ENCODE results near the gene GARNL3. TPM values are rescaled to one million over a fixed set of nuclear protein-coding genes. Genes with fewer than 3 reads are reported as not detected.

The GARNL3 gene
- total RNA-seq, 1 donor from 2014 or later, result 7.4 TPM

- ATAC-seq, result no peak
- DNase-seq (ENCODE audit: low spot score), result no peak
These were observed 4.9 kb downstream of the GARNL3 start for GRCh38 chr9:127269449-127269848.

- DNase-seq (ENCODE audit: low spot score) (no peak), ATAC-seq (no peak)
These were observed 8.8 kb downstream of the GARNL3 start for GRCh38 chr9:127273326-127273725.

GRCh38 chr9:127277099-127277498, 12.5 kb downstream of the GARNL3 start:
- DNase-seq (ENCODE audit: low spot score), result no peak
- ATAC-seq, result no peak

- no peak for ATAC-seq
- DNase-seq (ENCODE audit: low spot score), result no peak
These were observed 13.2 kb downstream of the GARNL3 start for GRCh38 chr9:127277770-127278169.

GRCh38 chr9:127278372-127278771, 13.8 kb downstream of the GARNL3 start:
- ATAC-seq (no peak), DNase-seq (ENCODE audit: low spot score) (no peak)

GRCh38 chr9:127279717-127280285, 15.2 kb downstream of the GARNL3 start:
- ATAC-seq, result no peak
- no peak for DNase-seq (ENCODE audit: low spot score)

GRCh38 chr9:127280880-127281660, 16.5 kb downstream of the GARNL3 start:
- ATAC-seq (no peak), DNase-seq (ENCODE audit: low spot score) (no peak)

- ATAC-seq, result peak; percentile 50
- DNase-seq (ENCODE audit: low spot score), result no peak
These were observed 17.3 kb downstream of the GARNL3 start for GRCh38 chr9:127281891-127282290.

GRCh38 chr9:127282611-127283010, 18.0 kb downstream of the GARNL3 start:
- DNase-seq (ENCODE audit: low spot score) (no peak), ATAC-seq (no peak)

- ATAC-seq (no peak), DNase-seq (ENCODE audit: low spot score) (no peak)
These were observed 18.6 kb downstream of the GARNL3 start for GRCh38 chr9:127283135-127283534.

GRCh38 chr9:127283917-127284497, 19.4 kb downstream of the GARNL3 start:
- peak; percentile 73 for ATAC-seq

GRCh38 chr9:127285965-127286364, 21.4 kb downstream of the GARNL3 start:
- peak; percentile 69 for ATAC-seq
- no peak for DNase-seq (ENCODE audit: low spot score)

More at GRCh38 chr9:127283917-127284497, 19.4 kb downstream of the GARNL3 start:
- DNase-seq (ENCODE audit: low spot score), result no peak

GRCh38 chr9:127290561-127291065, 26.0 kb downstream of the GARNL3 start:
- ATAC-seq (no peak), DNase-seq (ENCODE audit: low spot score) (no peak)

- ATAC-seq (peak; percentile 76), DNase-seq (ENCODE audit: low spot score) (no peak)
These were observed 26.7 kb downstream of the GARNL3 start for GRCh38 chr9:127291246-127291778.

- no peak for DNase-seq (ENCODE audit: low spot score)
- ATAC-seq, result peak; percentile 45
These were observed 27.8 kb downstream of the GARNL3 start for GRCh38 chr9:127292415-127292814.

- DNase-seq (ENCODE audit: low spot score), result no peak
- peak; percentile 20 for ATAC-seq
These were observed 28.8 kb downstream of the GARNL3 start for GRCh38 chr9:127293328-127293727.

- no peak for DNase-seq (ENCODE audit: low spot score)
These were observed 29.2 kb downstream of the GARNL3 start for GRCh38 chr9:127293767-127294166.

GRCh38 chr9:127295005-127295404, 30.4 kb downstream of the GARNL3 start:
- ATAC-seq (no peak), DNase-seq (ENCODE audit: low spot score) (no peak)

More at GRCh38 chr9:127293767-127294166, 29.2 kb downstream of the GARNL3 start:
- no peak for ATAC-seq

GRCh38 chr9:127300886-127301447, 36.4 kb downstream of the GARNL3 start:
- DNase-seq (ENCODE audit: low spot score) (no peak), ATAC-seq (no peak)

- ATAC-seq (peak; percentile 66), DNase-seq (ENCODE audit: low spot score) (no peak)
These were observed 39.3 kb downstream of the GARNL3 start for GRCh38 chr9:127303830-127304229.

- no peak for ATAC-seq
- no peak for DNase-seq (ENCODE audit: low spot score)
These were observed 40.7 kb downstream of the GARNL3 start for GRCh38 chr9:127305206-127305837.

All from left lobe of liver (tissue), 2 donors.